ENCODE data around the gene LSM12.

GRCh38 chr17:44086364-44087311 is 20.2 kb upstream of the LSM12 start:
- TF ChIP-seq, protein P1, sequence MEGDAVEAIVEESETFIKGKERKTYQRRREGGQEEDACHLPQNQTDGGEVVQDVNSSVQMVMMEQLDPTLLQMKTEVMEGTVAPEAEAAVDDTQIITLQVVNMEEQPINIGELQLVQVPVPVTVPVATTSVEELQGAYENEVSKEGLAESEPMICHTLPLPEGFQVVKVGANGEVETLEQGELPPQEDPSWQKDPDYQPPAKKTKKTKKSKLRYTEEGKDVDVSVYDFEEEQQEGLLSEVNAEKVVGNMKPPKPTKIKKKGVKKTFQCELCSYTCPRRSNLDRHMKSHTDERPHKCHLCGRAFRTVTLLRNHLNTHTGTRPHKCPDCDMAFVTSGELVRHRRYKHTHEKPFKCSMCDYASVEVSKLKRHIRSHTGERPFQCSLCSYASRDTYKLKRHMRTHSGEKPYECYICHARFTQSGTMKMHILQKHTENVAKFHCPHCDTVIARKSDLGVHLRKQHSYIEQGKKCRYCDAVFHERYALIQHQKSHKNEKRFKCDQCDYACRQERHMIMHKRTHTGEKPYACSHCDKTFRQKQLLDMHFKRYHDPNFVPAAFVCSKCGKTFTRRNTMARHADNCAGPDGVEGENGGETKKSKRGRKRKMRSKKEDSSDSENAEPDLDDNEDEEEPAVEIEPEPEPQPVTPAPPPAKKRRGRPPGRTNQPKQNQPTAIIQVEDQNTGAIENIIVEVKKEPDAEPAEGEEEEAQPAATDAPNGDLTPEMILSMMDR (IDR thresholded peaks at IDR 0.05; ENCODE audit: low read length), result no peak
- TF ChIP-seq EZH2 (IDR thresholded peaks at IDR 0.05; ENCODE audit: borderline replicate concordance, low read length), result no peak

Measured in OCI-LY1 (cell line).